HCT116 (cell line): Measurements from ENCODE around the gene ZNF222. TPM values are rescaled to one million over a fixed set of nuclear protein-coding genes. Genes with fewer than 3 reads are reported as not detected.

ENCODE experiments used
- ATAC-seq: fragments of 200-7000 bp; cut with Tn5 transposase; 2 replicates; pipeline ENCODE4 v1.9.1; 2020; ENCODE audit warnings: mild to moderate bottlenecking, moderate library complexity
- BruUV-seq: library from RNA; stranded (reverse); fragments of 400-500 nt; replicated peaks from 2 replicates; lab custom pipeline; 2021; lab: Mats Ljungman, UMichigan
- CTCF ChIA-PET: fragments of 300-600 bp; sonication (Branson Sonifier 250); formaldehyde crosslinking; loops from one replicate; lab custom pipeline; 2021; ENCODE audit warnings: antibody characterized with exemption; lab: Charles Lee
- POLR2A ChIA-PET: fragments of 300-600, 350-600 bp; sonication (Branson Sonifier 250); formaldehyde crosslinking; loops from one replicate; lab custom pipeline; 2021; ENCODE audit warnings: antibody characterized with exemption; lab: Charles Lee
- RAD21 ChIA-PET, 2 experiments: fragments of 300-600 bp; sonication (Branson Sonifier 250); formaldehyde crosslinking; loops; one replicate each; lab custom pipeline; 2023; ENCODE audit warnings: low total read pairs in 2 of 2; ENCODE audit not compliant: uncharacterized antibody in 2 of 2, unreplicated experiment in 2 of 2, low non-redundant PET in 1 of 2; lab: Charles Lee
- DNase-seq: peaks from one replicate; pipeline ENCODE4 v3.0.0-alpha.2; 2010; ENCODE audit warnings: low read depth, low spot score
- H2AFZ ChIP-seq: fragments of 200-600 bp; shearing (Covaris generic), sonication (generic); 2 replicates; pipeline ENCODE4 v1.6.1; 2017; ENCODE audit warnings: low read depth, mixed run types, mixed read lengths, antibody characterized with exemption, low read length; ENCODE audit not compliant: poor library complexity, severe bottlenecking
- H3K27ac ChIP-seq: 2 replicates; pipeline ENCODE4 v1.5.1; 2012; ENCODE audit warnings: low read depth, low read length
- H3K27me3 ChIP-seq: fragments of 200-600 bp; sonication (generic); 2 replicates; pipeline ENCODE4 v1.6.1; 2016; ENCODE audit warnings: mixed run types, low read length, mixed read lengths; ENCODE audit not compliant: insufficient read depth
- H3K36me3 ChIP-seq, 2 experiments: fragments of 200-500 bp in 1 of 2; fragments of 200-600 bp in 1 of 2; sonication (Bioruptor generic) in 1 of 2; sonication (generic) in 1 of 2; 2 replicates each; pipeline versions ENCODE4 v1.5.1 to v1.6.1; 2014 to 2016; ENCODE audit warnings: low read length in 2 of 2, inconsistent platforms in 1 of 2, mixed read lengths in 1 of 2, mixed run types in 1 of 2; ENCODE audit not compliant: insufficient read depth in 2 of 2, control insufficient read depth in 1 of 2
- H3K4me1 ChIP-seq, 2 experiments: fragments of 200-600 bp in 1 of 2; sonication (generic) in 1 of 2; 2 replicates each; pipeline versions ENCODE4 v1.5.1 to v1.6.1; 2012 to 2017; ENCODE audit warnings: low read length in 2 of 2, inconsistent platforms in 1 of 2, mild to moderate bottlenecking in 1 of 2, mixed read lengths in 1 of 2, mixed run types in 1 of 2, moderate library complexity in 1 of 2; ENCODE audit not compliant: insufficient read depth in 2 of 2, control insufficient read depth in 1 of 2
- H3K4me2 ChIP-seq: fragments of 200-600 bp; sonication (generic); 2 replicates; pipeline ENCODE4 v1.6.1; 2017; ENCODE audit warnings: mixed run types, low read length, mixed read lengths
- H3K4me3 ChIP-seq, 2 experiments: fragments of 200-600 bp in 1 of 2; sonication (generic) in 1 of 2; replicated peaks in 1 of 2; 2 replicates each; pipeline ENCODE4 v1.5.1; 2011 to 2016; ENCODE audit warnings: low read length in 2 of 2, control low read depth in 1 of 2, low read depth in 1 of 2, mild to moderate bottlenecking in 1 of 2, mixed read lengths in 1 of 2, mixed run types in 1 of 2
- H3K79me2 ChIP-seq: fragments of 200-600 bp; sonication (generic); 2 replicates; pipeline ENCODE4 v1.6.1; 2017; ENCODE audit warnings: mild to moderate bottlenecking, mixed run types, low read length, moderate library complexity, mixed read lengths; ENCODE audit not compliant: insufficient read depth
- H3K9ac ChIP-seq: fragments of 200-600 bp; sonication (generic); 2 replicates; pipeline ENCODE4 v1.6.1; 2016; ENCODE audit warnings: low read length, mixed read lengths
- H3K9me2 ChIP-seq: fragments of 200-600 bp; sonication (generic), shearing (Covaris generic); 2 replicates; pipeline ENCODE4 v1.6.1; 2017; ENCODE audit warnings: mixed run types, mild to moderate bottlenecking, moderate library complexity; ENCODE audit not compliant: insufficient read depth
- H3K9me3 ChIP-seq, 2 experiments: fragments of 200-500 bp in 1 of 2; fragments of 200-600 bp in 1 of 2; sonication (Bioruptor generic) in 1 of 2; sonication (generic) in 1 of 2; 2 replicates each; pipeline ENCODE4 v1.6.1; 2014 to 2017; ENCODE audit warnings: low read length in 2 of 2, mixed read lengths in 2 of 2, inconsistent platforms in 1 of 2, low read depth in 1 of 2, mild to moderate bottlenecking in 1 of 2, mixed run types in 1 of 2, moderate library complexity in 1 of 2; ENCODE audit not compliant: control insufficient read depth in 1 of 2, insufficient read depth in 1 of 2
- H4K20me1 ChIP-seq: fragments of 200-600 bp; sonication (generic), shearing (Covaris generic); 2 replicates; pipeline ENCODE4 v1.6.1; 2017; ENCODE audit warnings: mixed run types, mild to moderate bottlenecking, moderate library complexity; ENCODE audit not compliant: insufficient read depth
- CBX3 ChIP-seq: IDR thresholded peaks from 2 replicates; pipeline ENCODE4 v1.6.1; 2012; ENCODE audit warnings: low read depth
- CTCF ChIP-seq, 3 experiments: fragments of 200-600 bp in 1 of 3; sonication (generic) in 1 of 3; IDR thresholded peaks in 2 of 3; conservative IDR thresholded peaks in 1 of 3; 2 replicates each; pipeline ENCODE4 v1.5.1; 2012 to 2017; ENCODE audit warnings: low read depth in 2 of 3, low read length in 2 of 3, antibody characterized with exemption in 1 of 3, borderline replicate concordance in 1 of 3, control low read depth in 1 of 3, mild to moderate bottlenecking in 1 of 3, mixed read lengths in 1 of 3, mixed run types in 1 of 3, moderate library complexity in 1 of 3; ENCODE audit not compliant: insufficient read depth in 1 of 3
- REST ChIP-seq: IDR thresholded peaks from 2 replicates; pipeline ENCODE4 v1.6.1; 2012; ENCODE audit warnings: low read depth
- intact Hi-C: fragments of 100-400 bp; cut with micrococcal nuclease; formaldehyde crosslinking; loops from 2 replicates; pipeline ENCODE4 v1.10.0; 2022
- total RNA-seq: library from RNA; stranded (reverse); gene quantifications from one replicate; pipeline ENCODE4 v1.2.1, GENCODE V29; 2021; ENCODE audit not compliant: unreplicated experiment

ZNF222 gene
- total RNA-seq, 1 experiment from 2014 or later, result 3.0 TPM

GRCh38 chr19:44026622-44027021 is 1.4 kb downstream of the ZNF222 start:
- intact Hi-C loops, result loop anchor here (10.0 kb wide), 1 partner anchor 478 kb away; the partner anchor contains the start of gene ZNF180
- H3K4me3 ChIP-seq, result no peak overlapping the region
- H3K79me2 ChIP-seq, result no peaks in the 10 kb centered on the region
- no peak overlapping the region for H3K9ac ChIP-seq
- no peaks in the 10 kb centered on the region for H3K27me3 ChIP-seq
- ChIA-PET RAD21 (no interaction called here), CTCF (no interaction called here), POLR2A (no interaction called here)
- H3K36me3 ChIP-seq, result peaks cover 6 to 21% of the 10 kb centered on the region in 2 experiments
- no peaks in the 10 kb centered on the region for H4K20me1 ChIP-seq
- ATAC-seq, result no peak
- no peak for DNase-seq
- H3K4me2 ChIP-seq, result no peak overlapping the region
- H2AFZ ChIP-seq, result no peak overlapping the region
- H3K9me2 ChIP-seq, result no peaks in the 10 kb centered on the region
- H3K4me1 ChIP-seq, result no peaks in the 10 kb centered on the region; a peak in 1 of 4 replicates
- no TSS peak for BruUV-seq
- H3K9me3 ChIP-seq, result peaks cover 0 to 1% of the 10 kb centered on the region in 2 experiments; a peak in 2 of 4 replicates
- H3K27ac ChIP-seq, result no peak overlapping the region
- no peak for TF ChIP-seq CTCF (IDR thresholded peaks at IDR 0.05 in 2 of 3, conservative IDR thresholded peaks at IDR 0.05 in 1 of 3; ENCODE audit: borderline replicate concordance in 1 of 3, insufficient read depth in 1 of 3, low read depth in 2 of 3, low read length in 2 of 3)

- Histone ChIP-seq H3K9me3 (peaks cover 10 to 13% of the 10 kb centered on the region in 2 experiments; a peak in 2 of 4 replicates), H3K27me3 (no peaks in the 10 kb centered on the region), H3K9me2 (no peaks in the 10 kb centered on the region), H3K9ac (no peak overlapping the region), H2AFZ (no peak overlapping the region), H3K4me1 (no peaks in the 10 kb centered on the region), H3K36me3 (peaks cover 6 to 25% of the 10 kb centered on the region in 2 experiments), H3K27ac (no peak overlapping the region), H4K20me1 (no peaks in the 10 kb centered on the region), H3K4me2 (no peak overlapping the region), H3K4me3 (no peak overlapping the region), H3K79me2 (no peaks in the 10 kb centered on the region)
- intact Hi-C loops, result no loop called here
- CTCF ChIA-PET, result no interaction called here
- ATAC-seq (no peak), DNase-seq (no peak)
- TF ChIP-seq REST (no peak), CBX3 (no peak)
- POLR2A ChIA-PET, result no interaction called here
- RAD21 ChIA-PET, result no interaction called here
- no TSS peak for BruUV-seq
Observed at GRCh38 chr19:44032001-44032610, 6.9 kb downstream of the ZNF222 start.
